Trophoblast cell (in vitro differentiated cells and primary cell): ENCODE measurements around the gene SFXN3.

ENCODE experiments used
- DNase-seq, 2 donors: peaks; one replicate each; pipeline ENCODE4 v3.0.0-alpha.2; 2016
- H2AFZ ChIP-seq: 2 replicates; pipeline ENCODE4 v1.6.1; 2013; ENCODE audit warnings: low read length, moderate library complexity, mild to moderate bottlenecking; ENCODE audit not compliant: insufficient read depth, poor library complexity
- H2AK5ac ChIP-seq: 2 replicates; pipeline ENCODE4 v1.6.1; 2013; ENCODE audit warnings: mild to moderate bottlenecking, low read length
- H2BK120ac ChIP-seq: 2 replicates; pipeline ENCODE4 v1.6.1; 2013; ENCODE audit warnings: low read length, mild to moderate bottlenecking, moderate library complexity; ENCODE audit not compliant: insufficient read depth, poor library complexity
- H2BK12ac ChIP-seq: 2 replicates; pipeline ENCODE4 v1.6.1; 2013; ENCODE audit warnings: mild to moderate bottlenecking, low read length, moderate library complexity
- H2BK5ac ChIP-seq: 2 replicates; pipeline ENCODE4 v1.6.1; 2013; ENCODE audit warnings: low read length, low read depth, moderate library complexity, mild to moderate bottlenecking; ENCODE audit not compliant: poor library complexity
- H3K14ac ChIP-seq: 2 replicates; pipeline ENCODE4 v1.6.1; 2013; ENCODE audit warnings: mild to moderate bottlenecking, low read length
- H3K18ac ChIP-seq: 2 replicates; pipeline ENCODE4 v1.6.1; 2013; ENCODE audit warnings: mild to moderate bottlenecking, low read length
- H3K23ac ChIP-seq: 2 replicates; pipeline ENCODE4 v1.6.1; 2013; ENCODE audit warnings: low read length
- H3K27ac ChIP-seq: 2 replicates; pipeline ENCODE4 v1.5.1; 2013; ENCODE audit warnings: low read depth, mild to moderate bottlenecking, inconsistent platforms, low read length, moderate library complexity
- H3K27me3 ChIP-seq: 2 replicates; pipeline ENCODE4 v1.6.1; 2013; ENCODE audit warnings: inconsistent platforms, mild to moderate bottlenecking, low read length, moderate library complexity; ENCODE audit not compliant: insufficient read depth
- H3K36me3 ChIP-seq, 2 experiments: 1 replicate in 1 of 2; 2 replicates in 1 of 2; pipeline ENCODE4 v1.6.1; 2013; ENCODE audit warnings: low read length in 2 of 2, mild to moderate bottlenecking in 2 of 2, moderate library complexity in 1 of 2; ENCODE audit not compliant: insufficient read depth in 2 of 2, control insufficient read depth in 1 of 2
- H3K4ac ChIP-seq: 2 replicates; pipeline ENCODE4 v1.6.1; 2013; ENCODE audit warnings: low read depth, mild to moderate bottlenecking, low read length, moderate library complexity
- H3K4me1 ChIP-seq, 2 experiments: 1 replicate in 1 of 2; 2 replicates in 1 of 2; pipeline ENCODE4 v1.6.1; 2013; ENCODE audit warnings: low read length in 2 of 2, mild to moderate bottlenecking in 2 of 2, moderate library complexity in 1 of 2; ENCODE audit not compliant: insufficient read depth in 2 of 2, control insufficient read depth in 1 of 2
- H3K4me2 ChIP-seq: 2 replicates; pipeline ENCODE4 v1.6.1; 2013; ENCODE audit warnings: inconsistent platforms, mild to moderate bottlenecking, low read length, moderate library complexity
- H3K4me3 ChIP-seq: 2 replicates; pipeline ENCODE4 v1.5.1; 2013; ENCODE audit warnings: mild to moderate bottlenecking, low read depth, low read length, inconsistent platforms
- H3K79me1 ChIP-seq: one replicate; pipeline ENCODE4 v1.6.1; 2013; ENCODE audit warnings: low read length
- H3K79me2 ChIP-seq: 2 replicates; pipeline ENCODE4 v1.6.1; 2013; ENCODE audit warnings: low read length, mild to moderate bottlenecking; ENCODE audit not compliant: control insufficient read depth, insufficient read depth, poor library complexity
- H3K9ac ChIP-seq: 2 replicates; pipeline ENCODE4 v1.6.1; 2013; ENCODE audit warnings: mild to moderate bottlenecking, low read length
- H3K9me3 ChIP-seq: 2 replicates; pipeline ENCODE4 v1.6.1; 2013; ENCODE audit warnings: low read depth, mild to moderate bottlenecking, control low read depth, inconsistent platforms, low read length; ENCODE audit not compliant: insufficient read depth
- H4K12ac ChIP-seq: 2 replicates; pipeline ENCODE4 v1.6.1; 2013; ENCODE audit warnings: low read depth, mild to moderate bottlenecking, low read length, moderate library complexity
- H4K8ac ChIP-seq: 2 replicates; pipeline ENCODE4 v1.6.1; 2013; ENCODE audit warnings: low read depth, mild to moderate bottlenecking, low read length, moderate library complexity
- H4K91ac ChIP-seq: one replicate; pipeline ENCODE4 v1.6.1; 2013; ENCODE audit warnings: low read depth, mild to moderate bottlenecking, low read length, moderate library complexity
- WGBS: extraction: QIAGEN DNeasy Blood & Tissue Kit; methylation state at CpG from one replicate; pipeline ENCODE4 v1.1.7; 2013; ENCODE audit warnings: missing lambda C conversion rate; ENCODE audit not compliant: insufficient read length, insufficient coverage; ENCODE audit errors: extremely low coverage; 5-methylcytosine and 5-hydroxymethylcytosine counted together

The SFXN3 gene

DNA sequence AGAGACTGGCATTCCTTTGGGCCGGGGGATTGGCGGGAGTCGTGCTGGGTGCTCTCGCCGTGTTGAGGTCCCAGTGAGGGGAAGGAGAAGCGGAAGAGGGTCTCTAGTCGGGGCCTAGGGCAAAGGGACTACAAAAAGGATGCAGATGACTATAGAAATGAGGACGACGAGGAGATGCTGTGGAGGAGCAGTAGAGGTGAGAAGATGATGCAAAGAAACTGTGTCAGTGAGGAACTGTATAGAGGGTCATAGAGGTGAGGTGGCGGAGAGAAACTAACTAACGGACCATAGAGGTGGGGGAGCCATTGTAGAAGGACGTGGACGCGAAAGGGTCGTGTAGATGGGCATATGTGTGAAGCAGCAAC is 43.4 kb upstream of the SFXN3 start:
- Histone ChIP-seq H3K27me3 (no peaks in the 10 kb centered on the region), H3K18ac (peak overlapping the region; percentile 15), H2BK120ac (no peak overlapping the region), H4K91ac (peak overlapping the region; percentile 22), H3K27ac (no peak overlapping the region), H3K9ac (peak overlapping the region; percentile 44), H2AFZ (peak overlapping the region; percentile 96), H2BK5ac (no peak overlapping the region), H3K9me3 (no peaks in the 10 kb centered on the region), H3K4ac (peak overlapping the region; percentile 22), H3K14ac (peak overlapping the region; percentile 21), H3K4me2 (peak overlapping the region; percentile 82), H2BK12ac (no peak overlapping the region), H3K4me1 (peaks cover 9 to 10% of the 10 kb centered on the region in 2 experiments), H3K79me2 (peaks cover 6% of the 10 kb centered on the region), H3K79me1 (peaks cover 5% of the 10 kb centered on the region), H2AK5ac (no peak overlapping the region), H4K12ac (no peak overlapping the region), H4K8ac (peak overlapping the region; percentile 100), H3K4me3 (peak overlapping the region; percentile 99), H3K36me3 (peaks cover 31 to 43% of the 10 kb centered on the region in 2 experiments), H3K23ac (no peak overlapping the region)
- WGBS, result no CpG with 5 or more reads among the region's 15 CpGs
- no peak for DNase-seq

DNA sequence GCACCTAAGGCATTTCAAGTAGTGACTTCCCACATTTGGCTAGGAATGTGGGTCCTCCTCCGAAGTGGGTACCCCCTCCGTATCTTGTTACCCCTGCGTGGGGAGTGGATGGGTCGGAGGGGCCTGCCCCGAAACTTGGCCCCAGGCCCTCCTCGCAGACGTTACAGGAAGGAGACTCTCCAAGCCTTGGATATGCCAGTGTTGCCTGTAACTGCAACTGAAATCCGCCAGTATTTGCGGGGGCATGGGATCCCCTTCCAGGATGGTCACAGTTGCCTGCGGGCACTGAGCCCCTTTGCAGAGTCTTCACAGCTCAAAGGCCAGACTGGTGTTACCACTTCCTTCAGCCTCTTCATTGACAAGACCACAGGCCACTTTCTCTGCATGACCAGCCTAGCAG is 42.9 kb upstream of the SFXN3 start:
- H2BK120ac ChIP-seq, result no peak overlapping the region
- no peak overlapping the region for H4K91ac ChIP-seq
- H2AFZ ChIP-seq, result no peak overlapping the region
- peaks cover 5% of the 10 kb centered on the region for H3K79me1 ChIP-seq
- no peak overlapping the region for H3K14ac ChIP-seq
- H3K4me1 ChIP-seq, result peaks cover 9 to 10% of the 10 kb centered on the region in 2 experiments
- H3K4me2 ChIP-seq, result peak overlapping the region; percentile 82
- H3K27ac ChIP-seq, result no peak overlapping the region
- H3K36me3 ChIP-seq, result peaks cover 31 to 43% of the 10 kb centered on the region in 2 experiments
- no CpG with 5 or more reads among the region's 10 CpGs for WGBS
- H3K27me3 ChIP-seq, result no peaks in the 10 kb centered on the region
- DNase-seq, result no peak
- H3K9me3 ChIP-seq, result no peaks in the 10 kb centered on the region
- H2BK12ac ChIP-seq, result no peak overlapping the region
- peaks cover 6% of the 10 kb centered on the region for H3K79me2 ChIP-seq
- H3K4ac ChIP-seq, result peak overlapping the region; percentile 22
- H3K9ac ChIP-seq, result peak overlapping the region; percentile 44
- no peak overlapping the region for H3K18ac ChIP-seq
- H2AK5ac ChIP-seq, result no peak overlapping the region
- H4K8ac ChIP-seq, result peak overlapping the region; percentile 100
- H2BK5ac ChIP-seq, result no peak overlapping the region
- no peak overlapping the region for H3K23ac ChIP-seq
- H4K12ac ChIP-seq, result no peak overlapping the region
- H3K4me3 ChIP-seq, result peak overlapping the region; percentile 99

DNA sequence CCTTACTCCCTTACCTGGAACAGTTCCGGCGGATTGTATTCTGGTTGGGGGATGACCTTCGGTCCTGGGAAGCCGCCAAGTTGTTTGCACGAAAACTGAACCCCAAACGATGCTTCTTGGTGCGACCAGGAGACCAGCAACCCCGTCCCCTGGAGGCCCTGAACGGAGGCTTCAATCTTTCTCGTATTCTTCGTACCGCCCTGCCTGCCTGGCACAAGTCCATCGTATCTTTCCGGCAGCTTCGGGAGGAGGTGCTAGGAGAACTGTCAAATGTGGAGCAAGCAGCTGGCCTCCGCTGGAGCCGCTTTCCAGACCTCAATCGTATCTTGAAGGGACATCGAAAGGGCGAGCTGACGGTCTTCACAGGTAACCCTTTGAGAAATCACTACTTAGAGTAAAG is 41.9 kb upstream of the SFXN3 start:
- Histone ChIP-seq H3K4me2 (no peak overlapping the region), H3K4me1 (peaks cover 9 to 10% of the 10 kb centered on the region in 2 experiments), H3K18ac (no peak overlapping the region), H4K12ac (no peak overlapping the region), H4K8ac (no peak overlapping the region), H3K4ac (no peak overlapping the region), H3K14ac (no peak overlapping the region), H3K9me3 (no peaks in the 10 kb centered on the region), H3K27me3 (no peaks in the 10 kb centered on the region), H4K91ac (no peak overlapping the region), H3K9ac (no peak overlapping the region), H3K4me3 (no peak overlapping the region), H2BK120ac (no peak overlapping the region), H3K23ac (no peak overlapping the region), H2AK5ac (no peak overlapping the region), H3K27ac (no peak overlapping the region), H3K79me1 (peaks cover 5% of the 10 kb centered on the region), H2AFZ (no peak overlapping the region), H2BK5ac (no peak overlapping the region), H3K36me3 (peaks cover 34 to 43% of the 10 kb centered on the region in 2 experiments), H3K79me2 (peaks cover 6% of the 10 kb centered on the region), H2BK12ac (no peak overlapping the region)
- no CpG with 5 or more reads among the region's 21 CpGs for WGBS
- no peak for DNase-seq

DNA sequence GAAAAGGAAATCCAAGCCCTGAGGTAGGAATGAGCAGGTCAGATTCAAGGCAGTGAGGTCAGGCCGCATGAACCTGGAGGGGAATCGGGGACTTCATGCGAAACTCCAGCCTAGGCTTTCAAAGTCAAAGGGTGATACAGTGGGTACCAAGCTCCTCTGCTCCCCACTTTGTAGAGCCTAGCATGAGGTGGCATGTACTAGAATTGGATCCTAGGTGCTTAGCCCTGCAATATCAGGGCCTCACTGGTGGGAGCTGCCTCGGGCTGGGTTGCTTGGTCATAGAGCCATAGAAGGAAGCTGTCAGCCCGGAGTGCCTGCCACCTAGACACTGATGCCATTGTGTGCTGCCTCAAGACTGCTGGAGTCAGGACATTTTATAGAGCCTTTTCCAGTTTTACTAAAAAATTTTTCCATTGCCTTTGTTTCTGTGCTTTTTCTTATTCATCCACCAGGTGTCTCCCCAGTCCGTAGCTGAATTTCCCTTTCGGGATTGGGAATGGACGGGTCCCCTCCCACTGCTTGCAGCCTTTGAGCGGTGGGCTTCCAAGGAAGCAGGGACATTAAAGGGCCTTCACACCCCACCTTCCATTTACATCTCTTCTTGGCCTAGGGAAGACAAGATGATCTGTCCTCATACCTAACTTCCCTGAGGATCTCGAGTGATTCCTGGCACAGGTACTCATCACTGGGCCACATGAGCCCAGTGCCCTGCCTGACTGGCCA is 36.9 kb upstream of the SFXN3 start:
- peaks cover 13 to 15% of the 10 kb centered on the region in 2 experiments for H3K4me1 ChIP-seq
- DNase-seq, result peak in 1 of 2 donors; percentile 61
- no peak overlapping the region for H2BK12ac ChIP-seq
- H4K91ac ChIP-seq, result no peak overlapping the region
- no peak overlapping the region for H2BK120ac ChIP-seq
- no peaks in the 10 kb centered on the region for H3K9me3 ChIP-seq
- H2AFZ ChIP-seq, result no peak overlapping the region
- no peak overlapping the region for H4K8ac ChIP-seq
- H3K4ac ChIP-seq, result no peak overlapping the region
- H3K4me2 ChIP-seq, result no peak overlapping the region
- no peak overlapping the region for H3K27ac ChIP-seq
- H3K79me1 ChIP-seq, result peaks cover 25% of the 10 kb centered on the region
- no peak overlapping the region for H2BK5ac ChIP-seq
- H3K14ac ChIP-seq, result no peak overlapping the region
- peaks cover 27 to 30% of the 10 kb centered on the region in 2 experiments for H3K36me3 ChIP-seq
- no peaks in the 10 kb centered on the region for H3K27me3 ChIP-seq
- no peak overlapping the region for H3K23ac ChIP-seq
- H3K79me2 ChIP-seq, result peaks cover 16% of the 10 kb centered on the region
- no peak overlapping the region for H4K12ac ChIP-seq
- no CpG with 5 or more reads among the region's 10 CpGs for WGBS
- no peak overlapping the region for H2AK5ac ChIP-seq
- no peak overlapping the region for H3K4me3 ChIP-seq
- no peak overlapping the region for H3K18ac ChIP-seq
- no peak overlapping the region for H3K9ac ChIP-seq
